HepG2 (cell line): ENCODE results near the gene STX8. TPM values are rescaled to one million over a fixed set of nuclear protein-coding genes. Genes with fewer than 3 reads are reported as not detected.

Experiments used
- AHDC1 ChIP-seq: sonication (generic); formaldehyde crosslinking; IDR thresholded peaks from 2 replicates; pipeline ENCODE4 v1.5.1; 2020; ENCODE audit warnings: mild to moderate bottlenecking, missing genetic modification reagents, borderline replicate concordance
- ARID3A ChIP-seq: IDR thresholded peaks from 2 replicates; pipeline ENCODE4 v1.6.1; 2012; ENCODE audit warnings: low read depth, low read length, improper control_type of control experiment
- ARID5B ChIP-seq: IDR thresholded peaks from 2 replicates; pipeline ENCODE4 v1.4.0; 2020; ENCODE audit warnings: mild to moderate bottlenecking, missing genetic modification reagents
- ATF3 ChIP-seq: sonication (generic); formaldehyde crosslinking; IDR thresholded peaks from 2 replicates; pipeline ENCODE4 v1.4.0; 2020; ENCODE audit warnings: missing genetic modification reagents
- EP300 ChIP-seq, 3 experiments: sonication (generic) in 1 of 3; formaldehyde crosslinking in 1 of 3; IDR thresholded peaks; 2 replicates each; pipeline versions ENCODE4 v1.5.1 to v1.6.1; 2011 to 2020; ENCODE audit warnings: low read depth in 2 of 3, low read length in 2 of 3, borderline replicate concordance in 1 of 3, improper control_type of control experiment in 1 of 3, mild to moderate bottlenecking in 1 of 3, missing genetic modification reagents in 1 of 3, moderate library complexity in 1 of 3
- FOSL2 ChIP-seq: sonication (generic); formaldehyde crosslinking; IDR thresholded peaks from 2 replicates; pipeline ENCODE4 v1.4.0; 2020; ENCODE audit warnings: missing genetic modification reagents
- HCFC1 ChIP-seq: fragments of 150-350 bp; IDR thresholded peaks from 2 replicates; pipeline ENCODE4 v1.6.1; 2014; ENCODE audit warnings: low read depth, low read length
- MAX ChIP-seq: IDR thresholded peaks from 2 replicates; pipeline ENCODE4 v1.6.1; 2012; ENCODE audit warnings: inconsistent platforms
- PPARG ChIP-seq: conservative IDR thresholded peaks from 2 replicates; pipeline ENCODE4 v1.6.1; 2016; ENCODE audit warnings: missing biosample characterization, missing genetic modification reagents
- TFAP4 ChIP-seq: sonication (generic); IDR thresholded peaks from 2 replicates; pipeline ENCODE4 v1.6.1; 2016; ENCODE audit warnings: low read depth, borderline replicate concordance
- THRA ChIP-seq: sonication (generic); formaldehyde crosslinking; IDR thresholded peaks from 2 replicates; pipeline ENCODE4 v1.4.0; 2020; ENCODE audit warnings: missing genetic modification reagents, borderline replicate concordance
- ZNF292 ChIP-seq: sonication (generic); formaldehyde crosslinking; IDR thresholded peaks from 2 replicates; pipeline ENCODE4 v1.8.1; 2022; ENCODE audit warnings: mild to moderate bottlenecking, low read depth, missing genetic modification reagents, borderline replicate concordance
- ZNF614 ChIP-seq: IDR thresholded peaks from 2 replicates; pipeline ENCODE4 v1.6.1; 2018; ENCODE audit warnings: missing biosample characterization, missing genetic modification reagents, inconsistent platforms, borderline replicate concordance
- ZSCAN9 ChIP-seq: IDR thresholded peaks from 2 replicates; pipeline ENCODE4 v1.6.1; 2016; ENCODE audit warnings: borderline replicate concordance
- polyA plus RNA-seq, 8 experiments: library from polyadenylated mRNA; depleted of rRNA in 3 of 8; stranded (reverse) in 7 of 8; unstranded in 1 of 8; fragments of >200 nt; fragmentation: Illumina TruSeq in 4 of 8; extraction: Trizol in 4 of 8; gene quantifications; 2 replicates each; pipeline versions ENCODE4 v1.2.1 to v1.2.3, GENCODE V29; 2011 to 2016; ENCODE audit warnings: low read depth in 4 of 8, missing spikeins in 1 of 8, mixed read lengths in 1 of 8; ENCODE audit not compliant: insufficient read depth in 1 of 8
- total RNA-seq, 5 experiments: library from RNA; depleted of rRNA; stranded (reverse); fragments of >200 nt; fragmentation: Illumina TruSeq; extraction: Trizol; gene quantifications; 2 replicates each; pipeline ENCODE4 v1.2.3, GENCODE V29; 2016; ENCODE audit warnings: low read depth in 1 of 5

Gene STX8
- total and polyA plus RNA-seq, 2 of the 13 experiments (the other 11 are each of a cell fraction or from before 2014, with no cell fraction given): 36.4 to 53.6 TPM

GRCh38 chr17:9360677-9361081 lies 214.9 kb downstream of the STX8 start (continued):
- TF ChIP-seq MAX (0 out of 2 replicates have a peak, but pooled peaks have one; percentile 12), ZNF614 (CRISPR knock-in tag) (no peak), ZNF292 (CRISPR knock-in tag) (peak; percentile 36; the same call in 1 of the 2 replicates), ATF3 (CRISPR knock-in tag) (peak; percentile 27; the same call in 1 of the 2 replicates), TFAP4 (peak; percentile 40; the same call in 1 of the 2 replicates), ZSCAN9 (CRISPR knock-in tag) (peak; percentile 8; the same call in 1 of the 2 replicates), HCFC1 (no peak), AHDC1 (CRISPR knock-in tag) (0 out of 2 replicates have a peak, but pooled peaks have one; percentile 29), EP300 (IDR thresholded peaks at IDR 0.05; ENCODE audit: low read depth in 2 of 2, low read length in 2 of 2) (0 out of 4 replicates have a peak, but pooled peaks of 1 of the 2 experiments have one; percentile 13), EP300 (CRISPR knock-in tag; IDR thresholded peaks at IDR 0.05; ENCODE audit: borderline replicate concordance) (no peak), ARID3A (peak; percentile 53; the same call in 1 of the 2 replicates), ARID5B (CRISPR knock-in tag) (no peak), FOSL2 (CRISPR knock-in tag) (peak; percentile 92), PPARG (no peak), THRA (CRISPR knock-in tag) (peak; percentile 37; the same call in 1 of the 2 replicates)
